GM12873 (cell line): ENCODE measurements around the gene ALDH3A1.

Experiments used
- TF ChIP-seq, protein P1 (sequence below): IDR thresholded peaks from 2 replicates; pipeline ENCODE4 v1.5.1; 2012; ENCODE audit warnings: low read depth, mild to moderate bottlenecking, moderate library complexity, low read length, control low read depth; ENCODE audit not compliant: insufficient read depth; ENCODE audit errors: missing control alignments

Gene ALDH3A1

DNA sequence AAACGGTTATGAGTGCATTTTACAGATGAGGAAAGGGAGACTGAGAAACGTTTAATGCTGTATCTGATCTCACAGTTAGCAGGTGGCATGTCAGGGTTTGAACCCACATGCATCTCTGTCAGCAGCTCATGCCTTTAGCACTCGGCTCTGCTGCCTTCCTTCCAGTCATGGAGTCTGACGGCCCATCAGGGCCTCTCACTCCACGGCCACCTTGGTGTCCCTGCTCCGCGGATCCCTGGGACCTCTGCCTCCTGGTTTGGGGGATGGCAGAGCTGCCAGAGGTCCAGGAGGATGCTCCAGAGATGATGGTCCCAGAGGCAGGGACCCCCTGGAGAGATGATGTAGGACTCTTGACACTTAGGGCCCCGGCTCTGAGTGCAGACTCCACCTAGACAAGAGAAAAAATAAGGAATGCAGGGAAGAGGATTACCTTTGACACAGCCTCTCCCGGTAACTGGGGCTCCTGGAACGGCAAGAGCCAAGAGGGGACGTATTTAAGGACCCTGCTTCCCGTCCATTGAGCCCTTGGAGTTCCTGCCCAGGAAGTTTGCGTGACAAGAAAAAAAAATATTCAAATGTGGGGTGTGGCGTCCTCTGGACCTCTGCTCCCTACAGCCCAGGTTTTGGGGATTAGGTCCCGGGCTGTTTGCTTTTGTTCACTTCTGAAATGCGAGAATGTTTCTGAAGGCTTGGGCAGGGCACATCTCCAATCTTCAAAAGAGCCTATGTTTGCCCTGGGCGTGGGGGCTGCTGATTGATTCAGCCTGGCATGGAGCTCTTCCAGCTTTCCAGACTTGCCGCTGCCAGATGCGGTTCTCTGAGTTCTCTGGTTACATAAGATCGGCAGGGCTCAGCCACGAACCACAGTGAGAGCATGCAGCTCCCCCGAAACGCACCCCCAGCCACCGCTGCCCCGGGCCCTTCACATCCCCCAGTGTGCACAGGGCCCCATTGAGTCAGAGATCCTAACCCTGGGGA lies at the start of gene ALDH3A1:
TSS of gene ALDH3A1 (minus strand) at position 470 of the 978 bp plus-strand sequence. CDS start 3,169 bp downstream, outside the sequence.
- TF ChIP-seq, protein P1, sequence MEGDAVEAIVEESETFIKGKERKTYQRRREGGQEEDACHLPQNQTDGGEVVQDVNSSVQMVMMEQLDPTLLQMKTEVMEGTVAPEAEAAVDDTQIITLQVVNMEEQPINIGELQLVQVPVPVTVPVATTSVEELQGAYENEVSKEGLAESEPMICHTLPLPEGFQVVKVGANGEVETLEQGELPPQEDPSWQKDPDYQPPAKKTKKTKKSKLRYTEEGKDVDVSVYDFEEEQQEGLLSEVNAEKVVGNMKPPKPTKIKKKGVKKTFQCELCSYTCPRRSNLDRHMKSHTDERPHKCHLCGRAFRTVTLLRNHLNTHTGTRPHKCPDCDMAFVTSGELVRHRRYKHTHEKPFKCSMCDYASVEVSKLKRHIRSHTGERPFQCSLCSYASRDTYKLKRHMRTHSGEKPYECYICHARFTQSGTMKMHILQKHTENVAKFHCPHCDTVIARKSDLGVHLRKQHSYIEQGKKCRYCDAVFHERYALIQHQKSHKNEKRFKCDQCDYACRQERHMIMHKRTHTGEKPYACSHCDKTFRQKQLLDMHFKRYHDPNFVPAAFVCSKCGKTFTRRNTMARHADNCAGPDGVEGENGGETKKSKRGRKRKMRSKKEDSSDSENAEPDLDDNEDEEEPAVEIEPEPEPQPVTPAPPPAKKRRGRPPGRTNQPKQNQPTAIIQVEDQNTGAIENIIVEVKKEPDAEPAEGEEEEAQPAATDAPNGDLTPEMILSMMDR = no peak

- TF ChIP-seq, protein P1 = no peak
These were observed 48.4 kb upstream of the ALDH3A1 start for GRCh38 chr17:19796457-19796856.

DNA sequence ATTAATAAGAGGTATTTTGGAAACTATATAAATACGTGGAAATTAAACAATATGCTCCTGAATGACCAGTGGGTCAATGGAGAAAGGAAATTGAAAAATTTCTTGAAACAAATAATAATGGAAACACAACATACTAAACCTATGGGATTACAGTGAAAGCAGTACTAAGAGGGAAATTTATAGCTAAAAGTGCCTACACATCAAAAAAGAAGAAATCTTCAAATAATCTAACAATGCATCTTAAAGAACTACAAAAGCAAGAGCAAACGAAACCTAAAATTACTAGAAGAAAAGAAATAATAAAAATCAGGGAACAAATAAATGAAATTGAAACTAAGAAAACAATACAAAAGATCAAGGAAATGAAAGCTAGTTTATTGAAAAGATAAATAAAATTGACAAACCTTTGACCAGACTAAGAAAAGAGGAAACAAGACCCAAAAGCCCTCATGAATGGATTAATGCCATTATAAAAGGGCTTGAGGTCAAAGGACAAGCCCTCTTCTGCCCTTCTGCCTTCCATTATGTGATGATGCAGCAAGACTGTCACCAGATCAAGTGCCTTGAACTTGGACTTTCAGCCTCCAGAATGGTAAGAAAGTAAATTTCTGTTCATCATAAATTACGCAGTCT lies 43.9 kb upstream of the ALDH3A1 start:
- TF ChIP-seq, protein P1 = no peak

DNA sequence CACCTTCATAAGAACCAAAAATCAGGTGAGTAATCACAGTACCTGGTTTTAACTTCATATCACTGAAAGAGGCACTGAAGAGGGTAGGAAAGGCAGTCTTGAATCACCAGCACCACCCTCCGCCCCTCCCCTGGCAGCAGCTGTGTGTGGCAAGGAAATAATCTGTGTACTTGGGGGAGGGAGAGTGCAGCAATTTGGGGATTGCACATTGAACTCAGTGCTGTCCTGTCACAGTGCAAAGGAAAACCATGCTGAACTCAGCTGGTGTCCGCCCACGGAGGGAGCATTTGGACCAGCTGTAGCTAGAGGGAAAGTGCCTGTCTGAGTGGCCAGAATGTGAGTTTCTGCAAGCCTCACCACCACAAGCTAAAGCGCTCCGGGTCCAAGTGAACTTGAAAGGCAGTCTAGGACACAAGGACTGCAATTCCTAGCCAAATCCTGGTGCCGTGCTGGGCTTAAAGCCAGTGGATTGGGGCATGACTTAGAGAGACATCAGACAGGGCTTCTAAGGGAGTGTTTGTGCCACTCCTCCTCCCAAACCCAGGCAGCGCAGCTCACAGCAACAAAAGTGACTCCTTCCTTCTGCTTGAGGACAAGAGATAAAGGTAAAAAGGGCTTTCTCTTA lies 39.7 kb upstream of the ALDH3A1 start:
- TF ChIP-seq, protein P1 = no peak

DNA sequence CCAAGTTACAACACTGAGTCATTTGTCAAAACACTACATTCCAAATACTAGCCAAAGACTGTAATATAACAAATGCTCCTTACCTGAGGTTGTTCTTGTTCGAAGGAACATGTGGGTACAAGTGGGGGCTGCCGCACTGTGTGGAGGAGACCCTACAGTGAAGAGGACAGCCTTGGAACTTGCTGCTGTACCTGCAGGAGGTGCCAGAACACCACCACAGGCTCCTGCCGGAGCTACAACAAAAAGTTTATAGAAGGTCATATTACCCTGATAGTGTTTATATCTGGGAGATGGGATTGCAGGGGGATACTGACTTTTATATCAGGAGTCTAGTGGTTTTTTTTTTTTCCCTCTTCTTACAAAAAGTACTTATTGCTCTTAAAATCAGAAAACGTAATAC lies 37.8 kb upstream of the ALDH3A1 start:
- TF ChIP-seq, protein P1 = peak; percentile 9

- TF ChIP-seq, protein P1 = no peak
These were observed 33.7 kb upstream of the ALDH3A1 start for GRCh38 chr17:19781488-19782458.
